KG1 (cell line): ENCODE results near the gene SF3B6.
"Not testable (repeated sequence)": the region's sequence is repeated elsewhere in the genome, so short reads cannot be mapped to it uniquely, and the experiment has no call there.

Experiments used
- DNase-seq: peaks from one replicate; lab custom pipeline; 2025; lab: John Stamatoyannopoulos, UW

Gene SF3B6

DNA sequence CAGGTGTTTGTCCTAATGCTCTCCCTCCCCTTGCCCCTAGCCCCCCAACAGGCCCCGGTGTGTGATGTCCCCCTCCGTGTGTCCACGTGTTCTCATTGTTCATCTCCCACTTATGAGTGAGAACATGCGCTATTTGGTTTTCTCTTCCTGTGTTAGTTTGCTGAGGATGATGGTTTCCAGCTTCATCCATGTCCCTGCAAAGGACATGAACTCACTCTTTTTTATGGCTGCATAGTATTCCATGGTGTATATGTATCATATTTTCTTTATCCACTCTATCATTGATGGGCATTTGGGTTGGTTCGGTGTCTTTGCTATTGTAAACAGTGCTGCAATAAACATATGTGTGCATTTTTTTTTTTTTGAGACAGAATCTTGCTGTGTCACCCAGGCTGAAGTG lies 17.1 kb upstream of the SF3B6 start:
- DNase-seq, result not testable (repeated sequence)

- no peak for DNase-seq
Measured at GRCh38 chr2:24088821-24089359, 12.8 kb upstream of the SF3B6 start.

DNA sequence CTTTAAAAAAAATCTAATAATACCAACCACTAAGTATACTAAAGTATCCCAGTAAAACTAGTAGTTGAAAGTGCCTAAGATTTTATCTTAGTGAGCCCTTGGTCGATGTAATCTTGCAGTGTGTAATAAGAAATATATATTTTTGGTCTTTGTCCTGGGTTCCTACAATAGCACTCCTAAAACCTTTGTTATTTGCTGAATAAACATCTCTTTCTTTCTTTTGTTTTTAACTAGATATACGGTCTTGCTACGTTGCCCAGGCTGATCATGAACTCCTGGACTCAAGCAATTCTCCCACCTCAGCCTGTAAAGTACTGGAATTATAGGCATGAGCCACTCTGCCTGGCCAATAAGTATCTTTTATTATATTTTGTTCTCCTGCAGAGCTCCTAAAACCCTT lies 10.9 kb upstream of the SF3B6 start:
- DNase-seq, result no peak

GRCh38 chr2:24086241-24086640 lies 10.1 kb upstream of the SF3B6 start:
- DNase-seq, result no peak

DNA sequence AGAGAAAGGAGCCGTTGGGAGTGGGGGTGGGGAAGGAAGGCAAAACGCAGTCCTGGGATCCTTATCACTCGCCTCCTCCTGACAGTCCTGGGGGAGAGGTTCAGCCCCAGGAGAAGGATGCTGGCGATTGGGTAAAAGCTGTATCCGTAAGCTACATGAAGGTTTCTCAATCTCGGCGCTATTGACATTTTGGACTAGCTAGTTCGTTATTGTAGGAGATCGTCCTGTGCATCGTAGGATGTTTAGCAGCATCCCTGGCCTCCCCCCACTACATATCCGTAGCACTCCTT lies 9.0 kb upstream of the SF3B6 start:
- no peak for DNase-seq

- peak; percentile 33 for DNase-seq
Measured at GRCh38 chr2:24084386-24085199, 8.5 kb upstream of the SF3B6 start, which contains the start of gene TP53I3. TP53I3 (minus strand) TSS chr2:24084834; CDS start chr2:24084326, 508 bp downstream.

DNA sequence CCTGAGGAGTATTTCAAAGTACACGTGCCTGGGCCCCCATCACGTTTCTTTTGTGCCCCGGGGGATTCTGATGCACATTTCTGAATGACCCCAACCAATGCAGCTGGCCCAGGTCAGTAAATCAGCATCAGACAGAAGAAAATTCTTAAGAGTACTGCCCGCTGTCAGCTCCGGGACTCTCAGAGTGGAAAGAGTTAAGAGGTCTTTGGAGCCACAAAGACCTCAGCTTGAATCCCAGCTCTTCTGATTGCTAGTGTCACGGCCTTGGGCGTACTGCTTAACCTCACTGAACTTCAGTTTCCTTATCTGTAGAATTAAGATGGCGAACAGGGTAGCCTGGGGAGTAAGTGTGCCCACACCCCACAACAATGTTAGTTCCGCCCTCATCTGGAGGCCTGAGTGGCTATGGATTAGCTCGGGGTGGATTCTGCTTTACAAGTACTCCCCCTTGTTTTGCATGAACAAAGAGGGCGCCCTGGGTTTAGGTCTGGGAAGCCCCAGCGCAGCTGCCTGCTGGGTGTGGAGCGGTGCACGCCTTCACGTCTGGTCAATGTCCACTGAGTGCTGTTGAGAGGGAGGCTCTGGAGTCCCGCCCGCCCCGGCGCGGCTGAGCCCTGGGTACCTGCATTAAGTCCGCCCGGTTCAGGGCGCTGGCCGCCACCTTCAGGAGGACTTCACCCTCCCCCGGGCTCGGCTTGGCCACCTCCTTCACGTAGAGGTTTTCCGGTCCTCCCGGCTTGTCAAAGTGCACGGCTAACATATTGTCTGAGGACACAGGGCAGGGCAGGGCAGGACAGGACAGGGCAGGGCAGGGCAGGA lies 7.7 kb upstream of the SF3B6 start:
- no peak for DNase-seq

GRCh38 chr2:24082787-24083566 lies 6.9 kb upstream of the SF3B6 start:
- DNase-seq, result no peak

- DNase-seq, result no peak
Measured at GRCh38 chr2:24080701-24081100, 4.6 kb upstream of the SF3B6 start.

DNA sequence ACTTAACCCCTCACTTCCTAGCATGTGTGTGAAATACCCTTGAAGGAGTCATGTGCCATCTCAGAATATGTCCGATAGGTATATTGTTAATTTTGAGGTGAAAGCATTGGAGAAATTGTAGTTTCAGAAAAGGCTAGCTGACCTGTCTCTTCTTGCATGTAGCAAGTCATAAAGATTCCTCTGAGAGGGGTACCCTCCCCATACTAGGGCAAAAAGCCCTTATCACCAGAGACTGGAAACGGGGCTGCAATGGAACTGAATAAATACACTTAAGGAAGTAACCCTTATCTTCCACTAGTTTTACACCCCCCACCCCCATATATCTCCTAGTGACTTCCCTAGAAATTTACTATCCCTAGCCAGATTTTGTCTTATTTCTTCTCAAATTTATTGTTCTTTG lies 1.8 kb upstream of the SF3B6 start:
- DNase-seq, result no peak

DNA sequence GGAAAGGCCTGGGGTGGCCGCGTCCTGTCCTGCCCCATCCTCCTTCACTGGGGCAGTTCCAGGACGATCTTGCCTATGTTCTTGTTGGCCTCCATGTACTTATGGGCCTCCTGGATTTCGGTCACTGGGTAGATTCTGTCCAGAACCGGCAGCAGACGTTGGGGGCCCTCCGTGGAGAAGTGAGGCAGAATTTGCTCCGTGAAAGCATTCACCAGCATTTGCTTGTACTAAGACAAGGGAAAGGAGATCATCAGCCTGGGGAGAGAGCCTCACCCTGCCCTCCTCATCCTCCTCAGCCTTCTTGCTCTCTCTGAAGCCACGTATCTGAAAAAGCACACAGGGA lies 1.4 kb upstream of the SF3B6 start:
- DNase-seq, result no peak

DNA sequence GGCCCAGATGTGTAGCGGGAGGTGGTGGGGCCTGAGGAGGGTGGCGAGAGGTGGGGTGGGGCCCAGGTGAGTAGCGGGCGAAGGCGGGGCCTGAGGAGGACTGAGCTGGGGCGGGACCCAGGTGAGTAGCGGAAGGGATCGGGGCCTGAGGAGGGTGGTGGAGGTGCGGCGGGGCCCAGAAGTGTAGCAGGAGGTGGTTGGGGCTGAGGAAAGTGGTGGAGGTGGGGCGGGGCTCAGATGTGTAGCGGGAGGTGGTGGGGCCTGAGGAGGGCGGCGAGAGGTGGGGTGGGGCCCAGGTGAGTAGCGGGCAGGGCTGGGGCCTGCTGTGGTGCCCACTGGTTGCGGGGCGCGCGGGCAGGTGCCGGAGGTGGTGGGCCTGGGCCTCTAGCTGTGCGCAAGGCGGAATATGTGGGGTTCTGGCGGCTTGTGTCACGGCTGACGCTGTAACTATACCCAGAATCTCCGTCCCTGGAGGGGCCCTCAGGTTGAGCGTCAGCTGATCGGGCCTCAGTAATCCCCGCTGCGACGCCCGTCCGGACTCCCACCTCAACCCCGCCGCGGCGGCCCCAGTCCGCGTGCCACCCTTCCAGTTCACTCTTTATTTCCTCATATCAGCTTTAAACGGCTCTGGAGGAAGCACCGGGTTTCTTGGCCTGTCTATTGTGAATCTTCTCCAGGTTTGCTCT lies 866 bp upstream of the SF3B6 start:
- DNase-seq, result no peak

DNA sequence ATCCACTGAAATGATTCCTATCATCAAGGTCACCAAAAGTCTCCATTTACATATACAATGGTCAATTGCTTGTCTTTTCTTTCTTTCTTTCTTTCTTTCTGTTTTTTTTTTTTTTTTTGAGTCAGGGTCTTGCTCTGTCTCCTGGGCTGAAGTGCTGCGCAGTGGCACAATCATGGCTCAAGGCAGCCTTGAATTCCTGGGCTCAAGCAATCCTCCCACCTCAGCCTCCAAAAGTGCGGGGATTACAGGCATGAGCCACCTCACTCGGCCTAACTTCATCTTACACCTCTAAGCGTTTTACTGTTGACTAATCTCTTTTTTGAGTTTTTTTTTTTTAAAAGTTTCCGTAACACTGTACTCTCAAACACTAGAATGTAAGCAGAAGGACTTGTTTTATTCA lies 867 bp downstream of the SF3B6 start:
- no peak for DNase-seq

- DNase-seq, result no peak
Measured at GRCh38 chr2:24073816-24074215, 2.3 kb downstream of the SF3B6 start.

GRCh38 chr2:24072259-24072658 lies 3.9 kb downstream of the SF3B6 start:
- no peak for DNase-seq

GRCh38 chr2:24065341-24065740 lies 10.8 kb downstream of the SF3B6 start:
- DNase-seq, result no peak

- DNase-seq, result no peak
Measured at GRCh38 chr2:24058564-24059271, 17.4 kb downstream of the SF3B6 start.

GRCh38 chr2:24055750-24056149 lies 20.4 kb downstream of the SF3B6 start:
- no peak for DNase-seq

- DNase-seq, result no peak
Measured at GRCh38 chr2:24054366-24055010, 21.6 kb downstream of the SF3B6 start.

- no peak for DNase-seq
Measured at GRCh38 chr2:24052951-24053350, 23.2 kb downstream of the SF3B6 start.

DNA sequence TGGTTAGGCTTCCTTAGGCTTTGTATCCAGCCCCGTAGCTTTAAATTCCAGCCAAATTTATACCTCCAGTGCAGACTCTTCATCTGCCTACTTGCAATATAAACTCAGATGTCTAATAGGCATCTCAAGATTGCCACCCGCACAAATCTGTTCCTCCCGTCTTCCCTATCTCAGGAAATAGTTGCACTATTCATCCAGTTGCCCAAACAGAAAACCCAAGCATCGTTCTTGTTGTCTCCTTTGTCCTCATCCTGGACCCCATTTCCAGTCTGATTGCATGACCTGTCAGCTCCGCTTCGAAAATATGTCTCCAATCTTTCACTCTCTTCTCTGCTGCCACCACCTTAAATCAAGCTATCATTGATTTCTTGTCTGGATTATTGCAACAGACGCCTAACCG lies 24.3 kb downstream of the SF3B6 start:
- DNase-seq, result no peak
